Gastroesophageal sphincter (tissue), 4 donors: ENCODE results near the gene STARD4. TPM values are rescaled to one million over a fixed set of nuclear protein-coding genes. Genes with fewer than 3 reads are reported as not detected.

Experiments used
- ATAC-seq: fragments of 150-250 bp; one replicate; pipeline ENCODE4 v1.9.1; 2016; ENCODE audit warnings: mild to moderate bottlenecking, moderate library complexity
- H3K27ac ChIP-seq, 4 donors: fragments of 200-600 bp; sonication (generic) in 3 of 4; 1 replicate in 3 of 4; 2 replicates in 1 of 4; pipeline ENCODE4 v1.5.1; 2016 to 2019
- H3K27me3 ChIP-seq: fragments of 200-600 bp; sonication (generic); one replicate; pipeline ENCODE4 v1.5.1; 2019
- H3K36me3 ChIP-seq, 2 donors: fragments of 200-600 bp; sonication (generic); one replicate each; pipeline ENCODE4 v1.5.1; 2019; ENCODE audit warnings: control low read depth in 1 of 2
- H3K4me1 ChIP-seq, 3 donors: fragments of 200-600 bp; sonication (generic); 1 replicate in 2 of 3; 2 replicates in 1 of 3; pipeline ENCODE4 v1.5.1; 2016 to 2019; ENCODE audit warnings: control low read depth in 2 of 3
- H3K4me3 ChIP-seq, 2 donors: fragments of 200-600 bp; sonication (generic); one replicate each; pipeline ENCODE4 v1.5.1; 2019; ENCODE audit warnings: mild to moderate bottlenecking in 1 of 2, moderate library complexity in 1 of 2
- H3K9me3 ChIP-seq, 3 donors: fragments of 200-600 bp; sonication (generic); one replicate each; pipeline ENCODE4 v1.5.1; 2017 to 2019; ENCODE audit warnings: control low read depth in 2 of 3
- CTCF ChIP-seq, 4 experiments: fragments of 200-600 bp in 2 of 4; fragments of 450-650 bp in 2 of 4; sonication (generic) in 1 of 4; IDR thresholded peaks; one replicate each; pipeline ENCODE4 v1.5.1; 2017 to 2019; ENCODE audit warnings: antibody characterized with exemption in 4 of 4, mild to moderate bottlenecking in 2 of 4, moderate library complexity in 2 of 4
- EP300 ChIP-seq: sonication (generic); formaldehyde crosslinking; IDR thresholded peaks from one replicate; pipeline ENCODE4 v1.6.1; 2017; ENCODE audit warnings: antibody characterized with exemption, mild to moderate bottlenecking
- POLR2A ChIP-seq, 2 donors: fragments of 450-650 bp; IDR thresholded peaks; one replicate each; pipeline ENCODE4 v1.6.1; 2017; ENCODE audit warnings: antibody characterized with exemption in 2 of 2, mild to moderate bottlenecking in 2 of 2, moderate library complexity in 1 of 2
- POLR2AphosphoS5 ChIP-seq: sonication (generic); formaldehyde crosslinking; IDR thresholded peaks from one replicate; pipeline ENCODE4 v1.6.1; 2017; ENCODE audit warnings: antibody characterized with exemption
- WGBS, 2 donors: methylation state at CpG; one replicate each; pipeline ENCODE4 v1.1.5; 2018; ENCODE audit warnings: low coverage in 1 of 2; 5-methylcytosine and 5-hydroxymethylcytosine counted together
- total RNA-seq, 4 donors: library from RNA; depleted of rRNA; stranded (reverse); fragments of >200 nt; gene quantifications; one replicate each; pipeline ENCODE4 v1.1.0, GENCODE V29; 2016

STARD4 gene
- total RNA-seq, 4 donors from 2014 or later: 6.0 to 19.3 (median 10.2) TPM

GRCh38 chr5:111545031-111545430, 32.7 kb upstream of the STARD4 start:
- H3K36me3 ChIP-seq: no peaks in the 10 kb centered on the region
- no peak for ATAC-seq
- no peak overlapping the region for H3K27ac ChIP-seq
- H3K4me1 ChIP-seq: peaks cover 0 to 12% (median 0%) of the 10 kb centered on the region in 3 donors
- TF ChIP-seq CTCF (IDR thresholded peaks at IDR 0.05) (no peak), POLR2A (IDR thresholded peaks at IDR 0.05) (no peak), POLR2AphosphoS5 (no peak), EP300 (no peak)
- no peak overlapping the region for H3K4me3 ChIP-seq
- 64 to 70% methylated on average over 1 of the region's 1 CpG for WGBS, 2 donors
- no peaks in the 10 kb centered on the region for H3K27me3 ChIP-seq
- no peaks in the 10 kb centered on the region for H3K9me3 ChIP-seq

GRCh38 chr5:111537141-111538024, 25.0 kb upstream of the STARD4 start:
- Histone ChIP-seq H3K4me3 (no peak overlapping the region), H3K4me1 (peaks cover 0 to 5% (median 0%) of the 10 kb centered on the region in 3 donors), H3K27ac (no peak overlapping the region), H3K9me3 (no peaks in the 10 kb centered on the region), H3K36me3 (no peaks in the 10 kb centered on the region), H3K27me3 (no peaks in the 10 kb centered on the region)
- TF ChIP-seq POLR2A (IDR thresholded peaks at IDR 0.05) (no peak), EP300 (no peak), POLR2AphosphoS5 (no peak), CTCF (IDR thresholded peaks at IDR 0.05) (no peak)
- 24 to 41% methylated on average over 1 of the region's 1 CpG for WGBS, 2 donors
- ATAC-seq: no peak

GRCh38 chr5:111535879-111536549, 23.7 kb upstream of the STARD4 start:
- TF ChIP-seq EP300 (no peak), CTCF (IDR thresholded peaks at IDR 0.05) (no peak), POLR2AphosphoS5 (no peak), POLR2A (IDR thresholded peaks at IDR 0.05) (no peak)
- H3K36me3 ChIP-seq: no peaks in the 10 kb centered on the region
- peaks cover 0 to 5% (median 0%) of the 10 kb centered on the region in 3 donors for H3K4me1 ChIP-seq
- H3K4me3 ChIP-seq: no peak overlapping the region
- no peaks in the 10 kb centered on the region for H3K9me3 ChIP-seq
- WGBS, 2 donors: 78 to 88% methylated on average over 1 of the region's 1 CpG
- no peak for ATAC-seq
- H3K27me3 ChIP-seq: no peaks in the 10 kb centered on the region
- no peak overlapping the region for H3K27ac ChIP-seq

- ATAC-seq: no peak
- H3K4me3 ChIP-seq: no peak overlapping the region
- no peaks in the 10 kb centered on the region for H3K36me3 ChIP-seq
- no peak overlapping the region for H3K27ac ChIP-seq
- peaks cover 0 to 5% (median 0%) of the 10 kb centered on the region in 3 donors for H3K4me1 ChIP-seq
- no peaks in the 10 kb centered on the region for H3K27me3 ChIP-seq
- H3K9me3 ChIP-seq: no peaks in the 10 kb centered on the region
- 46 to 49% methylated on average over 5 of the region's 5 CpGs for WGBS, 2 donors
- no peak for TF ChIP-seq CTCF (IDR thresholded peaks at IDR 0.05)
Measured at GRCh38 chr5:111532886-111533582, 20.7 kb upstream of the STARD4 start.
